Retinal pigment epithelial cell (primary cell): ENCODE measurements around the gene ELP5.

Experiments
- DNase-seq: peaks from one replicate; pipeline ENCODE4 v3.0.0-alpha.2; 2010; ENCODE audit warnings: low read depth
- H3K4me3 ChIP-seq: 2 replicates; pipeline ENCODE4 v1.5.1; 2011; ENCODE audit warnings: mild to moderate bottlenecking, low read length, control low read depth, moderate library complexity
- TF ChIP-seq, protein P1 (sequence below): conservative IDR thresholded peaks from 2 replicates; pipeline ENCODE4 v1.5.1; 2011; ENCODE audit warnings: low read depth, low read length, control low read depth, inconsistent platforms

ELP5 gene

DNA sequence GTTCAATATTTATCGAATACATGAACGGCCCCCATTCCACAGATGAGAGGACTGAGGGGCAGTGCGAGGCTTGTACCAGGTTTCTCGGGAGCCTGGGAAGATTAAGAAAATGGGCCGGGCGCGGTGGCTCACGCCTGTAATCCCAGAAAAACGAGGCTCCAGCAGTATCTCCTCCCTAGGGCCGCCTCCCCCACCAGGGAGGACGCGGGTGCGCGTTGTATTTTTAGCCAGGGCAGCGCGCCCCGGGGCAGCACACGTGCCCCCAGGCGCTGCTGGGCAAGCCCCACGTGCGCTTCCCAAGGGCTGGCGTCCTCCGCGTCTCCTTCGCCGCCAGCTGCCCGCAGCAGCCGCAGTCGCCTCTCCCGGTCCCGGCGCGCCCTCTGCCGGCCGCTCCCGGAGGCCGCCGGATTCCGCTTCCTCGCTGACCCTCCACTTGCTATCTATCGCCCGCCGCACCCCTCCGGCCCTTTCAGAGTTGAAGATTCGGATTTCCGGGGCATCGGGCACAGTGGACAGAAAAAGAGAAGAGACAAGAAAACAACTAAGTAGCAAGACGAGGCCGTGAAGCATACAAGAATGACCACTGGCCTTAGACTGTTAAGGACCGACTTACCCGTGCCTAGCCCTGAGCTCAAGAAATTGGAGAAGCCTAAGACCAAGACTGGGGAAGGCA is 44.3 kb downstream of the ELP5 start:
- no peak overlapping the region for H3K4me3 ChIP-seq
- TF ChIP-seq, protein P1, sequence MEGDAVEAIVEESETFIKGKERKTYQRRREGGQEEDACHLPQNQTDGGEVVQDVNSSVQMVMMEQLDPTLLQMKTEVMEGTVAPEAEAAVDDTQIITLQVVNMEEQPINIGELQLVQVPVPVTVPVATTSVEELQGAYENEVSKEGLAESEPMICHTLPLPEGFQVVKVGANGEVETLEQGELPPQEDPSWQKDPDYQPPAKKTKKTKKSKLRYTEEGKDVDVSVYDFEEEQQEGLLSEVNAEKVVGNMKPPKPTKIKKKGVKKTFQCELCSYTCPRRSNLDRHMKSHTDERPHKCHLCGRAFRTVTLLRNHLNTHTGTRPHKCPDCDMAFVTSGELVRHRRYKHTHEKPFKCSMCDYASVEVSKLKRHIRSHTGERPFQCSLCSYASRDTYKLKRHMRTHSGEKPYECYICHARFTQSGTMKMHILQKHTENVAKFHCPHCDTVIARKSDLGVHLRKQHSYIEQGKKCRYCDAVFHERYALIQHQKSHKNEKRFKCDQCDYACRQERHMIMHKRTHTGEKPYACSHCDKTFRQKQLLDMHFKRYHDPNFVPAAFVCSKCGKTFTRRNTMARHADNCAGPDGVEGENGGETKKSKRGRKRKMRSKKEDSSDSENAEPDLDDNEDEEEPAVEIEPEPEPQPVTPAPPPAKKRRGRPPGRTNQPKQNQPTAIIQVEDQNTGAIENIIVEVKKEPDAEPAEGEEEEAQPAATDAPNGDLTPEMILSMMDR: peak; percentile 76
- no peak for DNase-seq

DNA sequence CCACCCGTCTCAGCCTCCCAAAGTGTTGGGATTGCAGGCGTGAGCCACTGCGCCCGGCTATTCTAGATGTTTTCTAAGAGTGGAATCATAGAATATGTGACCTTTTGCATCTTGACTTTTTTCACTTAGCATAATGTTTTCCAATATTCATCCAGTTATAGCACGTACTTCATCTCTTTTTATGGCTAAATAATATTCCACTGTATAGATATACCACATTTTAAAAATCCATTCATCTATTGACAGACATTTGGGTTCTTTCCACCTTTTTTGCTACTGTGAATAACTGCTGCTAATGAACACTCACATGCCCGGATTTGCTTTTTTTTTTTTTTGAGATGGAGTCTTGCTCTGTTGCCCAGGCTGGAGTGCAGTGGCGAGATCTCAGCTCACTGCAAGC is 52.2 kb downstream of the ELP5 start:
- DNase-seq: no peak
- TF ChIP-seq, protein P1: no peak
- no peak overlapping the region for H3K4me3 ChIP-seq

- H3K4me3 ChIP-seq: peak within 1 kb of the TSS; percentile 96
- DNase-seq: peak; percentile 99
These were observed 55.1 kb downstream of the ELP5 start, which contains the start of gene EIF5A for GRCh38 chr17:7306911-7307685. Gene EIF5A (plus strand): TSS chr17:7307628. CDS start chr17:7309636, 2,008 bp downstream.

DNA sequence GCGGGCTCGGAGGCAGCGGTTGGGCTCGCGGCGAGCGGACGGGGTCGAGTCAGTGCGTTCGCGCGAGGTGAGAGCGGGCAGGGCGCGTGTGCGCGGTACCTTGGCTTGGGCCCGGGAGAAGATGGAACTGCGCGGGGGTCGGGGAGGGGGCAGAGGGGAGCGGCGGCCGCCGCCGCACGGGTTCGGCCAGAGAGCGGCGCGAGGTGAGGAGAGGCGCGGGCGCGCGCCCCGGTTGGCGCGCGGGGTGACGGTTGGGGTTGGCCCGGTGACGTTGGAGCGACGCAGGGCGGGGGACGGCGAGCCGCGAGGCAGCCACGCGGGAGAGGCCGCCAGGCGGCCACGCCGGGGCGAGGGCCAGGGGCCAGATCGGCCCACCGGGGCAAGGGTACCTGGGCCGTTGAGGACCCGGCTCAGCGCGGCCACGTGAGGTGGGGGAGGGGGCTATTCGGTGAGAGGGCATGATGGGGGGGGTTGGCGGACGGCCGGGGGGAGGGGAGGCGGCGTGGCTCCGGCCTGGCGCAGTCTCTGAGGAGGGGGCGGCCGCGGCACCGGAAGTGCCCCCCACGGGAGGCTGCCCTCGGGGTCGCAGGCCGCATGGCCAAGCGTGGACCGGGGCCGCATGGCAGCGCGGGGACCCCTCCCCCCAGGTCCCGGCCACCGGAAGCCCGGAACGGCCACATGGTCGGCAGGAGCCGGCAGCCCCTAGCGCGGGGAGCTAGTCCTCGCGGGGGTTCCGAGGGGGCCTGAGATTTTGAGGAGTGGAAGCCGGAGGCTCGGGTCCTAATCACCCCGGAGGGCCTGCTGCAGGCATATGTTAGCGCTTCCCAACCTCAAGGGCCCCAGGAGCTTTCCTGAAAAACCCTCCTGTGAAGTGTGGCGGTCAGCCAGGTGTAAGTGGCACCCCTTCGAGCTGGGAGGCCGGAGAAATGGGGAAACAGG is 55.9 kb downstream of the ELP5 start:
- no peak for DNase-seq
- H3K4me3 ChIP-seq: peak overlapping the region; percentile 96
- TF ChIP-seq, protein P1: no peak

More at GRCh38 chr17:7306911-7307685, 55.1 kb downstream of the ELP5 start, which contains the start of gene EIF5A:
- TF ChIP-seq, protein P1: no peak

DNA sequence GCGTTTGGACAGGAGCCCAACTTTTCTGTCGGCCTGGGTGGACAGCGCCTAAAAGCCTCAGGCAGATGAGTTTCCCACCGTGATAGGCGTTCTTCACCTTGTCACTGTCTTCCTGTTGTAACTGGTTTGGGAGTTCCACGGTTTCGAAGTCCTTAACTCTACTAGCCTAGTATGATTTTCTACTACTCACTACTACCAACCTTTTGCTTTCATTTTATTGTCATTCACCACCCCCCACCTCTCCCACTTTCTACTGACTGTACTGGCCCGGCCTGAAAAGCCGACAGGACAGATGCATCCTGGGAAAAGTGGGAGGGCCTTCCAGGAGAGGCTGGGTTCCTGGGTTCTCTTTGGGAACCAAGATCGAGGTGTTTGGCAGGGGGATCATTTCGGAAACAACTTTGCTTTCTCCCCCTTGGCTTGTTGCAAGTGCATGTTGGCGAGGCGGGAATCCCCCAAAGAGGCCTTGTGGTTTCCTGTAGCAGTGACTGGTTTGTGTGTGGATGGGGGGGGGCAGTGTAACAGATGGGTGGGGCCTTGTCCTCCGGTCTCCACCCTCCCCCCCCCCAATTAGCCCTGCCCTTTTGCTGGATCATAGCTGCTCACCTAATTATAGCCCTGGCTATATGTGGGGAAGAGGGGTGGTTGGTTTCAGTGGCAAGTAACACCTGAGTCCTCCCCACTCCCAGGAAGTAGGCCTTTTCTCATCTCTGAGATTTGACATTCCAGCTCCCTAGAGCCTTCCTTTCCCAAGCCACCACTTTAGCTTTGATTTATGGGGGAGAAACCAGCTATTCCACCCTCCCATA is 56.8 kb downstream of the ELP5 start:
- no peak for DNase-seq
- TF ChIP-seq, protein P1: no peak
- peak overlapping the region; percentile 96 for H3K4me3 ChIP-seq
